ENCODE data around the gene KRT5.

The KRT5 gene
- long read RNA-seq, result 0 reads

DNA sequence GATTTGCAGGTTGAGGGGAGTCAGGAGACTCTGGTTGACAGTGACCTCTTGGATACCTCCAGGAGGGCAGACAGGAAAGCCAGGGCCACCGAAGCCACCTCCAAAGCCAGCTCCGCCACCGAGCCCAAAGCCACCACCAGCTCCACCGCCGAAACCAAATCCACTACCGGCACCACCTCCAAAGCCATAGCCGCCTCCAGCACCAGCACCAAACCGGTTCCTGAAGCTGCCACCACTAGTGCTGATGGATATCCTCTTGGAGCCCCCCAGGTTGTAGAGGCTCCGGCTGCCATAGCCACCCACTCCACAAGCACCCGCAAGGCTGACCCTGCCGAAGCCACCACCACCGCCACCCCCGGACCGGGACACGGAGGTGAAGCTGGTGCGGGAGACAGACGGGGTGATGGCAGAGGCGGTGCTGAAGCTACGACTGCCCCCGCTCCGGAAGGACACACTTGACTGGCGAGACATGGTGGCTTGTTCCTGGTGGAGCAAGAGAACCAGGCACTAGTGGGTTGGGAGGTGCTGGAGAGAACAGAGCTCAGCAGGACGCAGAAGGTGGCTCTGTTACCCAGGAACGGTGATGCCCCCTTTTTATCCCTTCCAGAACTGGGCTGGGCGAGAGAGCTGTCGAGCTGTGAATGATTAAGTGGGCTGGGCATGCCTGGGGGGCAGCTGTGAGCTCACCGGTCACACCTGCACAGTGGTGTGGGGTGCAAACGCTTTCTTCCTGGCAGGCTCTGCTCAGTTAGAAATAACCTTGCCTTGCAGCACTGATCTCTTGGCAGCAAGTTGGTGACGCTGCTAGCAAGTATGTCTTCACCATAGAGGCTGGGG, at the start of gene KRT5:
Gene KRT5, minus strand, starts transcription at position 569 of the 837 bp plus-strand sequence. Its CDS starts 98 bp downstream, at position 471.
- DNase-seq (ENCODE audit: low read depth in 1 of 2, low spot score in 1 of 2), result no peak
- Histone ChIP-seq H3K27ac (replicated peaks) (no peak within 1 kb of the TSS), H3K27me3 (ENCODE audit: insufficient read depth, poor library complexity, severe bottlenecking) (no peaks in the 10 kb centered on the region), H3K4me3 (replicated peaks; ENCODE audit: insufficient read depth, low read length) (no peak within 1 kb of the TSS)
- TF ChIP-seq SPI1 (IDR thresholded peaks at IDR 0.05; ENCODE audit: borderline replicate concordance, low read depth) (no peak), GABPA (IDR thresholded peaks at IDR 0.05; ENCODE audit: low read depth) (no peak), REST (IDR thresholded peaks at IDR 0.05; ENCODE audit: insufficient replicate concordance, low read depth) (no peak), POLR2AphosphoS5 (IDR thresholded peaks at IDR 0.05; ENCODE audit: low read depth) (no peak), CTCF (IDR thresholded peaks at IDR 0.05; ENCODE audit: insufficient read depth, low read length) (no peak)

GRCh38 chr12:52568111-52568510, 47.9 kb upstream of the KRT5 start:
- DNase-seq (ENCODE audit: low read depth in 1 of 2, low spot score in 1 of 2), result no peak
- peaks cover 2% of the 10 kb centered on the region for H3K27me3 ChIP-seq (ENCODE audit: insufficient read depth, poor library complexity, severe bottlenecking)
- TF ChIP-seq GABPA (IDR thresholded peaks at IDR 0.05; ENCODE audit: low read depth), result no peak
- TF ChIP-seq SPI1 (IDR thresholded peaks at IDR 0.05; ENCODE audit: borderline replicate concordance, low read depth), result no peak
- no peak overlapping the region for H3K4me3 ChIP-seq (replicated peaks; ENCODE audit: insufficient read depth, low read length)
- H3K27ac ChIP-seq (replicated peaks), result no peak overlapping the region

DNA sequence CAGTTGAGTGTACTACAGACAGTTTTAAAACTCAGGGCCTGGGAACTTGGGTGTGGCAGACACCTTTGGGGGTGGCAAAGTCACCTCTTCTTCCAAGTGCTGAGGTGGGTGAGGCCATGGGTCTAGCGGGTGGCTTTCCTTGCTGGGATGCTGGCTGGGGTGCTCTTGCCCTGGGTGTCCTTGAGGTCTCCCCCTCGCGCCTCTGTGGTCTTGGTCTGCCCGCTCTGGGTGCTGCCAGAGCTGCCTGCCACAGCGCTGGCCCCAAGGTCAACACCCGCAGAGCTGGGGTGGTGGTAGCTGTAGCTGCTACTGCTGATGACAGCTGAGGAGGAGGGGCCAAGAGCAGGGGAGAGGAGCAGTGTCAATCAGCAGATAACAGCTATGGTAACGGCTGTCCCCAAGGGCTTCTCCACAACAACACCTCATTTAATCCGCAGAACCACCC, 46.7 kb upstream of the KRT5 start:
- no peak for DNase-seq (ENCODE audit: low read depth in 1 of 2, low spot score in 1 of 2)
- H3K27me3 ChIP-seq (ENCODE audit: insufficient read depth, poor library complexity, severe bottlenecking), result peaks cover 2% of the 10 kb centered on the region
- no peak overlapping the region for H3K27ac ChIP-seq (replicated peaks)
- TF ChIP-seq GABPA (IDR thresholded peaks at IDR 0.05; ENCODE audit: low read depth) (no peak), SPI1 (IDR thresholded peaks at IDR 0.05; ENCODE audit: borderline replicate concordance, low read depth) (no peak), POLR2AphosphoS5 (IDR thresholded peaks at IDR 0.05; ENCODE audit: low read depth) (no peak), REST (IDR thresholded peaks at IDR 0.05; ENCODE audit: insufficient replicate concordance, low read depth) (no peak), CTCF (IDR thresholded peaks at IDR 0.05; ENCODE audit: insufficient read depth, low read length) (no peak)
- no peak overlapping the region for H3K4me3 ChIP-seq (replicated peaks; ENCODE audit: insufficient read depth, low read length)

GRCh38 chr12:52564582-52564981, 44.4 kb upstream of the KRT5 start:
- no peak for TF ChIP-seq CTCF (IDR thresholded peaks at IDR 0.05; ENCODE audit: insufficient read depth, low read length)
- Histone ChIP-seq H3K27me3 (ENCODE audit: insufficient read depth, poor library complexity, severe bottlenecking) (peaks cover 2% of the 10 kb centered on the region), H3K4me3 (replicated peaks; ENCODE audit: insufficient read depth, low read length) (no peak overlapping the region), H3K27ac (replicated peaks) (no peak overlapping the region)
- DNase-seq (ENCODE audit: low read depth in 1 of 2, low spot score in 1 of 2), result no peak

Measured in HL-60 (cell line).